H1 (cell line): Measurements from ENCODE around the gene FAM47A. TPM values are rescaled to one million over a fixed set of nuclear protein-coding genes. Genes with fewer than 3 reads are reported as not detected.

Experiments
- CTCF ChIA-PET: fragments of 300-600 bp; sonication (Branson Sonifier 250); formaldehyde crosslinking; loops from one replicate; lab custom pipeline; 2021; ENCODE audit not compliant: partially characterized antibody; lab: Charles Lee
- POLR2A ChIA-PET: fragments of 300-600 bp; sonication (Branson Sonifier 250); formaldehyde crosslinking; loops from one replicate; lab custom pipeline; 2021; ENCODE audit warnings: inconsistent platforms; ENCODE audit not compliant: partially characterized antibody; lab: Charles Lee
- DNase-seq, 2 experiments: peaks; one replicate each; pipeline versions ENCODE4 v3.0.0 to v3.0.0-alpha.2; 2010 to 2022; ENCODE audit warnings: low spot score in 2 of 2, low read depth in 1 of 2, mixed read lengths in 1 of 2
- FAIRE-seq: peaks from 2 replicates; lab custom pipeline; 2011; peaks lifted over from hg19 to GRCh38; lab: Jason Lieb, UNC
- H2AFZ ChIP-seq: 2 replicates; pipeline ENCODE4 v1.8.1; 2012; ENCODE audit warnings: low read length, inconsistent platforms
- H2AK5ac ChIP-seq: 2 replicates; pipeline ENCODE4 v1.6.1; 2013; ENCODE audit warnings: low read depth, low read length
- H2BK120ac ChIP-seq: replicated peaks from 2 replicates; pipeline ENCODE3; 2013; ENCODE audit warnings: low read depth, low read length, inconsistent platforms
- H2BK12ac ChIP-seq: 2 replicates; pipeline ENCODE4 v1.6.1; 2013; ENCODE audit warnings: low read depth, low read length
- H2BK15ac ChIP-seq: 2 replicates; pipeline ENCODE4 v1.6.1; 2013; ENCODE audit warnings: low read length
- H2BK20ac ChIP-seq: 2 replicates; pipeline ENCODE4 v1.6.1; 2013; ENCODE audit warnings: low read length
- H2BK5ac ChIP-seq: 2 replicates; pipeline ENCODE4 v1.6.1; 2013; ENCODE audit warnings: low read depth, low read length
- H3K14ac ChIP-seq: 2 replicates; pipeline ENCODE4 v1.6.1; 2013; ENCODE audit warnings: inconsistent platforms; ENCODE audit not compliant: insufficient read length
- H3K18ac ChIP-seq: 2 replicates; pipeline ENCODE4 v1.6.1; 2013; ENCODE audit warnings: low read length; ENCODE audit errors: extremely low read depth
- H3K23ac ChIP-seq: 2 replicates; pipeline ENCODE4 v1.6.1; 2013; ENCODE audit warnings: inconsistent platforms; ENCODE audit not compliant: insufficient read length
- H3K23me2 ChIP-seq: 2 replicates; pipeline ENCODE4 v1.6.1; 2013; ENCODE audit warnings: low read depth, low read length
- H3K27ac ChIP-seq: 2 replicates; pipeline ENCODE4 v1.6.1; 2011; ENCODE audit warnings: low read depth, low read length, inconsistent platforms
- H3K27me3 ChIP-seq, 4 experiments: replicated peaks in 1 of 4; 1 replicate in 1 of 4; 2 replicates in 3 of 4; pipeline versions ENCODE4 v1.6.1 to v1.8.1; 2011 to 2013; ENCODE audit warnings: low read length in 3 of 4, mild to moderate bottlenecking in 3 of 4, inconsistent platforms in 2 of 4, mixed read lengths in 2 of 4, moderate library complexity in 1 of 4; ENCODE audit not compliant: control insufficient read depth in 3 of 4, insufficient read depth in 3 of 4; ENCODE audit errors: extremely low read depth in 1 of 4
- H3K36me3 ChIP-seq, 4 experiments: 2 replicates each; pipeline versions ENCODE4 v1.6.1 to v1.8.1; 2011 to 2013; ENCODE audit warnings: mild to moderate bottlenecking in 4 of 4, low read length in 3 of 4, moderate library complexity in 2 of 4, control low read depth in 1 of 4, inconsistent platforms in 1 of 4; ENCODE audit not compliant: insufficient read depth in 4 of 4, control insufficient read depth in 2 of 4
- H3K4ac ChIP-seq: replicated peaks from 2 replicates; pipeline ENCODE3; 2013; ENCODE audit warnings: low read length, low read depth, mixed read lengths, inconsistent platforms; ENCODE audit not compliant: insufficient read length
- H3K4me1 ChIP-seq, 4 experiments: replicated peaks in 1 of 4; 1 replicate in 1 of 4; 2 replicates in 3 of 4; pipeline versions ENCODE4 v1.6.1 to v1.8.1; 2011 to 2013; ENCODE audit warnings: low read length in 3 of 4, inconsistent platforms in 2 of 4, mixed read lengths in 1 of 4; ENCODE audit not compliant: insufficient read depth in 4 of 4, control insufficient read depth in 3 of 4
- H3K4me2 ChIP-seq, 2 experiments: 2 replicates each; pipeline versions ENCODE4 v1.6.1 to v1.8.1; 2011 to 2013; ENCODE audit warnings: low read depth in 2 of 2, low read length in 2 of 2, control low read depth in 1 of 2, inconsistent platforms in 1 of 2, mild to moderate bottlenecking in 1 of 2; ENCODE audit not compliant: insufficient read depth in 1 of 2
- H3K4me3 ChIP-seq, 4 experiments: fragments of 200-600, 300-600 bp in 1 of 4; sonication (generic), shearing (Covaris generic), sonication (Bioruptor Twin) in 1 of 4; 2 replicates each; pipeline versions ENCODE4 v1.5.1 to v1.8.1; 2011 to 2016; ENCODE audit warnings: low read length in 4 of 4, low read depth in 3 of 4, control low read depth in 2 of 4, inconsistent platforms in 2 of 4, mild to moderate bottlenecking in 2 of 4, mixed read lengths in 1 of 4, moderate library complexity in 1 of 4; ENCODE audit not compliant: insufficient read depth in 2 of 4; ENCODE audit errors: extremely low read depth in 1 of 4
- H3K56ac ChIP-seq: replicated peaks from 2 replicates; pipeline ENCODE3; 2013; ENCODE audit warnings: low read depth, mild to moderate bottlenecking, mixed read lengths, low read length, inconsistent platforms; ENCODE audit not compliant: insufficient read length
- H3K79me1 ChIP-seq: 2 replicates; pipeline ENCODE4 v1.6.1; 2013; ENCODE audit warnings: low read depth, low read length, control low read depth
- H3K79me2 ChIP-seq, 2 experiments: 2 replicates each; pipeline versions ENCODE4 v1.6.1 to v1.8.1; 2012 to 2013; ENCODE audit warnings: low read length in 2 of 2, mild to moderate bottlenecking in 2 of 2, inconsistent platforms in 1 of 2; ENCODE audit not compliant: insufficient read depth in 2 of 2, control insufficient read depth in 1 of 2
- H3K9ac ChIP-seq, 4 experiments: replicated peaks in 1 of 4; 1 replicate in 1 of 4; 2 replicates in 3 of 4; pipeline versions ENCODE4 v1.6.1 to v1.8.1; 2011 to 2013; ENCODE audit warnings: low read depth in 3 of 4, low read length in 3 of 4, control low read depth in 2 of 4, mild to moderate bottlenecking in 2 of 4, moderate library complexity in 2 of 4, inconsistent platforms in 1 of 4; ENCODE audit errors: extremely low read depth in 1 of 4
- H3K9me3 ChIP-seq, 2 experiments: 2 replicates each; pipeline versions ENCODE4 v1.6.1 to v1.8.1; 2012 to 2013; ENCODE audit warnings: mild to moderate bottlenecking in 2 of 2, moderate library complexity in 2 of 2, control low read depth in 1 of 2, inconsistent platforms in 1 of 2, low read depth in 1 of 2, low read length in 1 of 2, mixed read lengths in 1 of 2; ENCODE audit not compliant: insufficient read depth in 2 of 2
- H4K20me1 ChIP-seq, 2 experiments: replicated peaks in 1 of 2; 2 replicates each; pipeline versions ENCODE3 to v1.8.1; 2011 to 2013; ENCODE audit warnings: inconsistent platforms in 2 of 2, low read length in 2 of 2, mild to moderate bottlenecking in 1 of 2; ENCODE audit not compliant: insufficient read depth in 2 of 2, control insufficient read depth in 1 of 2
- H4K5ac ChIP-seq: 2 replicates; pipeline ENCODE4 v1.6.1; 2013; ENCODE audit warnings: low read length, low read depth, mixed read lengths, inconsistent platforms; ENCODE audit not compliant: insufficient read length
- H4K8ac ChIP-seq: 2 replicates; pipeline ENCODE4 v1.8.0; 2013; ENCODE audit warnings: mild to moderate bottlenecking, moderate library complexity, low read length, inconsistent platforms; ENCODE audit not compliant: insufficient read depth; ENCODE audit errors: extremely low read depth
- H4K91ac ChIP-seq: replicated peaks from 2 replicates; pipeline ENCODE3; 2013; ENCODE audit warnings: low read length, mixed read lengths, inconsistent platforms; ENCODE audit not compliant: insufficient read length
- BACH1 ChIP-seq: IDR thresholded peaks from 2 replicates; pipeline ENCODE4 v1.6.1; 2012; ENCODE audit warnings: low read length, improper control_type of control experiment
- CHD1 ChIP-seq: IDR thresholded peaks from 2 replicates; pipeline ENCODE4 v1.6.1; 2012; ENCODE audit warnings: low read depth, low read length, improper control_type of control experiment
- CREB1 ChIP-seq: IDR thresholded peaks from 2 replicates; pipeline ENCODE4 v1.6.1; 2012; ENCODE audit warnings: inconsistent platforms
- EGR1 ChIP-seq: IDR thresholded peaks from 2 replicates; pipeline ENCODE4 v1.6.1; 2011; ENCODE audit warnings: low read depth, low read length, borderline replicate concordance
- GABPA ChIP-seq: IDR thresholded peaks from 2 replicates; pipeline ENCODE4 v1.6.1; 2011; ENCODE audit warnings: mild to moderate bottlenecking, low read length, moderate library complexity, borderline replicate concordance; ENCODE audit not compliant: insufficient read depth
- HDAC2 ChIP-seq, 2 experiments: fragments of 300-600 bp in 1 of 2; sonication (generic) in 1 of 2; IDR thresholded peaks; 2 replicates each; pipeline ENCODE4 v1.6.1; 2011 to 2012; ENCODE audit warnings: low read depth in 2 of 2, low read length in 2 of 2, mild to moderate bottlenecking in 2 of 2, moderate library complexity in 2 of 2, borderline replicate concordance in 1 of 2, inconsistent platforms in 1 of 2
- JUND ChIP-seq: IDR thresholded peaks from 2 replicates; pipeline ENCODE4 v1.6.1; 2011; ENCODE audit warnings: mild to moderate bottlenecking, improper control_type of control experiment, low read length
- KDM1A ChIP-seq: fragments of 200-600, 300-600 bp; sonication (generic); IDR thresholded peaks from 2 replicates; pipeline ENCODE4 v1.7.1; 2016; ENCODE audit warnings: mild to moderate bottlenecking, low read length, borderline replicate concordance
- RFX5 ChIP-seq: IDR thresholded peaks from 2 replicates; pipeline ENCODE4 v1.6.1; 2011; ENCODE audit warnings: low read depth, low read length, improper control_type of control experiment, borderline replicate concordance
- RNF2 ChIP-seq: fragments of 200-900, 300-1000 bp; sonication (generic); IDR thresholded peaks from 2 replicates; pipeline ENCODE4 v1.7.1; 2016; ENCODE audit warnings: borderline replicate concordance, low read depth, mild to moderate bottlenecking, antibody characterized with exemption, low read length; ENCODE audit not compliant: poor library complexity, severe bottlenecking; ENCODE audit errors: missing control alignments
- TAF1 ChIP-seq: IDR thresholded peaks from 2 replicates; pipeline ENCODE4 v1.6.1; 2011; ENCODE audit warnings: mild to moderate bottlenecking, low read depth, low read length
- TBP ChIP-seq: IDR thresholded peaks from 2 replicates; pipeline ENCODE4 v1.6.1; 2011; ENCODE audit warnings: low read depth, low read length, improper control_type of control experiment
- WGBS, 2 experiments: shearing (Covaris generic) in 1 of 2; methylation state at CpG; one replicate each; pipeline versions ENCODE4 v1.1.6 to v1.1.7; 2013 to 2015; ENCODE audit warnings: low lambda C conversion rate in 2 of 2, mixed read lengths in 2 of 2, inconsistent platforms in 1 of 2, low coverage in 1 of 2, missing lambda C conversion rate in 1 of 2; ENCODE audit not compliant: insufficient replicate concordance in 2 of 2, insufficient coverage in 1 of 2, insufficient read length in 1 of 2; ENCODE audit errors: extremely low coverage in 1 of 2, missing lambda C conversion rate in 1 of 2; 5-methylcytosine and 5-hydroxymethylcytosine counted together
- polyA plus RNA-seq, 7 experiments: library from polyadenylated mRNA; depleted of rRNA in 3 of 7; stranded (reverse) in 5 of 7; unstranded in 2 of 7; fragments of >200 nt in 5 of 7; fragments of 200-250 nt in 2 of 7; gene quantifications; 1 replicate in 5 of 7; 2 replicates in 1 of 7; 4 replicates in 1 of 7; pipeline versions ENCODE4 v1.2.1 to v1.2.3, GENCODE V29; 2011 to 2013; ENCODE audit warnings: missing spikeins in 2 of 7, mixed read lengths in 2 of 7
- total RNA-seq: library from RNA; stranded (reverse); fragmentation: NEBNext Ultra II Directional; extraction: Animal tissue kit (Norgen Biotek cat#: 25700); gene quantifications from 2 replicates; pipeline ENCODE4 v1.2.1, GENCODE V29; 2021
- TF ChIP-seq, protein P1 (sequence below): IDR thresholded peaks from 2 replicates; pipeline ENCODE4 v1.6.1; 2011; ENCODE audit warnings: low read length, improper control_type of control experiment
- TF ChIP-seq, protein P2 (sequence below): IDR thresholded peaks from 2 replicates; pipeline ENCODE4 v1.6.1; 2012; ENCODE audit warnings: inconsistent platforms

FAM47A gene
- total and polyA plus RNA-seq, 2 of the 8 experiments (the other 6 are each of a cell fraction or from before 2014, with no cell fraction given) = not detected

DNA sequence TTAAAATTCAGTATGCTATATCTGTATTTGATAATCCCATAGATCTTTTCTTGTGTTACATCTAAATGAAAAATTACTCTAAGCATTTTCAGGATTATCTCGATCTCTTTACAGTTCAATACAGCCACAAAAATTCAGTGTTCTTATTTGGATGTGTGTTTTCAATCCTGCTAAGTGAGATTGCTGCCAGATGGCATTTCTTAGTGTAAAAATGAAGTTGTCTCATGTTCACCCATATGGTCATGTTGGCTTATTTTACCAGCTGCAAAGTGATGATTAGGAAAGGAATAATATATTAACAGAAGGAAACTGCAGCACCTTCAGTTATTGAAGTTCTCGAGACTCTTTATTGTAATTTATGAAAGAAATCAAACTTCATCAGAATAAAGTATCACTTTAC is 12.1 kb upstream of the FAM47A start:
- no peak overlapping the region for H3K9ac ChIP-seq
- FAIRE-seq = no peak
- H2AFZ ChIP-seq = no peak overlapping the region
- no peak overlapping the region for H4K8ac ChIP-seq
- H3K23me2 ChIP-seq = no peaks in the 10 kb centered on the region
- no peak overlapping the region for H3K27ac ChIP-seq
- no peaks in the 10 kb centered on the region for H3K9me3 ChIP-seq
- H2BK5ac ChIP-seq = no peak overlapping the region
- H4K20me1 ChIP-seq = no peaks in the 10 kb centered on the region
- no peaks in the 10 kb centered on the region for H3K4me1 ChIP-seq
- H2AK5ac ChIP-seq = no peak overlapping the region
- POLR2A ChIA-PET = no interaction called here
- no peak overlapping the region for H3K4me2 ChIP-seq
- CTCF ChIA-PET = no interaction called here
- H3K23ac ChIP-seq = no peak overlapping the region
- H3K4me3 ChIP-seq = no peak overlapping the region
- H3K4ac ChIP-seq = no peak overlapping the region
- DNase-seq = no peak
- H3K36me3 ChIP-seq = no peaks in the 10 kb centered on the region
- 79% methylated on average over 2 of the region's 2 CpGs; no CpG with 5 or more reads in 1 of the 2 experiments for WGBS, 2 experiments
- H4K91ac ChIP-seq = no peak overlapping the region
- no peaks in the 10 kb centered on the region for H3K79me2 ChIP-seq
- H2BK15ac ChIP-seq = no peak overlapping the region
- no peak overlapping the region for H2BK20ac ChIP-seq
- H3K56ac ChIP-seq = no peak overlapping the region
- no peak overlapping the region for H3K14ac ChIP-seq
- H3K79me1 ChIP-seq = no peaks in the 10 kb centered on the region
- H4K5ac ChIP-seq = no peak overlapping the region
- H2BK12ac ChIP-seq = no peak overlapping the region
- H3K27me3 ChIP-seq = no peaks in the 10 kb centered on the region
- no peak overlapping the region for H3K18ac ChIP-seq
- no peak overlapping the region for H2BK120ac ChIP-seq
- TF ChIP-seq TAF1 (no peak), TBP (no peak), RFX5 (no peak), BACH1 (no peak), CREB1 (no peak), GABPA (no peak), EGR1 (no peak), RNF2 (no peak), CHD1 (no peak), HDAC2 (IDR thresholded peaks at IDR 0.05; ENCODE audit: borderline replicate concordance in 1 of 2, low read depth in 2 of 2, low read length in 2 of 2) (no peak), KDM1A (no peak), JUND (no peak)
- TF ChIP-seq, protein P1, sequence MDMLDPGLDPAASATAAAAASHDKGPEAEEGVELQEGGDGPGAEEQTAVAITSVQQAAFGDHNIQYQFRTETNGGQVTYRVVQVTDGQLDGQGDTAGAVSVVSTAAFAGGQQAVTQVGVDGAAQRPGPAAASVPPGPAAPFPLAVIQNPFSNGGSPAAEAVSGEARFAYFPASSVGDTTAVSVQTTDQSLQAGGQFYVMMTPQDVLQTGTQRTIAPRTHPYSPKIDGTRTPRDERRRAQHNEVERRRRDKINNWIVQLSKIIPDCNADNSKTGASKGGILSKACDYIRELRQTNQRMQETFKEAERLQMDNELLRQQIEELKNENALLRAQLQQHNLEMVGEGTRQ = no peak
- TF ChIP-seq, protein P2, sequence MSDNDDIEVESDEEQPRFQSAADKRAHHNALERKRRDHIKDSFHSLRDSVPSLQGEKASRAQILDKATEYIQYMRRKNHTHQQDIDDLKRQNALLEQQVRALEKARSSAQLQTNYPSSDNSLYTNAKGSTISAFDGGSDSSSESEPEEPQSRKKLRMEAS = no peak
